ENCODE measurements around the gene IGSF6. TPM values are rescaled to one million over a fixed set of nuclear protein-coding genes. Genes with fewer than 3 reads are reported as not detected.

The IGSF6 gene
- total and polyA plus RNA-seq, 9 of the 15 experiments (the other 6 are each of a cell fraction or from before 2014, with no cell fraction given), result 0.07 TPM; not detected in 8

- H3K27ac ChIP-seq (ENCODE audit: extremely low read depth, low read depth, low read length), result no peak overlapping the region
- H3K9ac ChIP-seq (ENCODE audit: insufficient read depth in 1 of 2, low read depth in 2 of 2, low read length in 2 of 2), result no peak overlapping the region
- in situ Hi-C loops (cut with MboI) (loop anchor here (5.0 kb wide), 1 partner anchor 57 kb away; no protein-coding TSS in a partner anchor), intact Hi-C loops (cut with micrococcal nuclease) (no loop called here)
- H3K27me3 ChIP-seq (ENCODE audit: control insufficient read depth in 2 of 2, insufficient read depth in 2 of 2, low read length in 2 of 2), result no peaks in the 10 kb centered on the region
- DNase-seq (ENCODE audit: extremely low read depth in 1 of 4, low spot score in 3 of 4) (no peak), FAIRE-seq (no peak), ATAC-seq (no peak)
- POLR2A ChIA-PET, result no interaction called here
- no peaks in the 10 kb centered on the region for H3K79me2 ChIP-seq (ENCODE audit: control insufficient read depth, insufficient read depth, low read length)
- no peaks in the 10 kb centered on the region for H3K9me3 ChIP-seq (replicated peaks; ENCODE audit: control insufficient read depth, insufficient read depth, low read depth, low read length)
- CTCF ChIA-PET (ENCODE audit: low intra/inter-chr PET ratio), result no interaction called here
- peaks cover 6% of the 10 kb centered on the region; the same call in 2 of the 3 replicates for H3K36me3 ChIP-seq (ENCODE audit: control insufficient read depth, insufficient read depth, low read length)
- BruUV-seq (replicated peaks), result no TSS peak
- no peak overlapping the region for H3K4me3 ChIP-seq
- H2AFZ ChIP-seq (ENCODE audit: low read depth, low read length), result no peak overlapping the region
- H3K4me2 ChIP-seq (ENCODE audit: insufficient read depth, low read length), result no peak overlapping the region
- no peaks in the 10 kb centered on the region for H3K9me1 ChIP-seq (ENCODE audit: control insufficient read depth, insufficient read depth, low read length)
- no peaks in the 10 kb centered on the region; a peak in 3 of 5 replicates for H3K4me1 ChIP-seq (replicated peaks in 1 of 2; ENCODE audit: control insufficient read depth in 2 of 2, insufficient read depth in 2 of 2, low read length in 2 of 2)
- 70% methylated on average over 4 of the region's 4 CpGs for WGBS (ENCODE audit: insufficient coverage, low coverage, missing lambda C conversion rate)
- H4K20me1 ChIP-seq (replicated peaks; ENCODE audit: control insufficient read depth, insufficient read depth, low read length), result 0 out of 2 replicates have a peak, but pooled peaks cover 3% of the 10 kb centered on the region
- no peak for TF ChIP-seq IFI16 (CRISPR knock-in tag; IDR thresholded peaks at IDR 0.05)
- no peak for TF ChIP-seq SPI1 (IDR thresholded peaks at IDR 0.05; ENCODE audit: borderline replicate concordance, low read depth, low read length)
Measured at GRCh38 chr16:21644674-21645073, 7.7 kb downstream of the IGSF6 start.

DNA sequence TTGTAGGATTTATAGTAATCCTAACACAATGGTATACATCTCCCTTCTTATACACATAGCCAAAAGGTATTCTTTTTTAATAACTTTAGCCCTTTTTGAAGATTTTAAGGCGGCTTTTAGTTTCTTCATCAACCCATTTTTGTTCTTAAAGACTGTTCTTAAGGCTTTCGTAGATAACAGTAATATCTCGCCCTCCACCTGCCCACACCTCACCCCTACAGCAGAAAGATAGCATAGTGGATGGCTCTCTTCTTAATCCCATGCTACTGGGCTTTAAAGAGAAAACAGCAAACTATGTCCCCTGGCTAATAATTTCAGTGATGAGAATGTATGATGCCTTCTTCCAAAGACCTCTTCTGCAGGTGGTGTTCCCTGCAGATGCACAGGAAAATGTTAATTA is 8.6 kb downstream of the IGSF6 start:
- TF ChIP-seq ARID1B (IDR thresholded peaks at IDR 0.05) (peak; percentile 70), CBX1 (IDR thresholded peaks at IDR 0.05; ENCODE audit: low read depth) (no peak), TCF3 (CRISPR knock-in tag; IDR thresholded peaks at IDR 0.05) (peak; percentile 71), TAL1 (IDR thresholded peaks at IDR 0.05) (peak; percentile 79), ZNF124 (CRISPR knock-in tag; IDR thresholded peaks at IDR 0.05) (no peak), CBFA2T2 (conservative IDR thresholded peaks at IDR 0.05) (peak; percentile 63), TEAD4 (IDR thresholded peaks at IDR 0.05; ENCODE audit: low read length) (peak; percentile 48; the same call in 1 of the 2 replicates), TEAD4 (CRISPR knock-in tag; IDR thresholded peaks at IDR 0.05; ENCODE audit: borderline replicate concordance) (no peak), NCOR1 (IDR thresholded peaks at IDR 0.05) (peak; percentile 32; the same call in 1 of the 2 replicates), CBFA2T3 (IDR thresholded peaks at IDR 0.05) (peak; percentile 72), WHSC1 (IDR thresholded peaks at IDR 0.05; ENCODE audit: low read length) (no peak)
- TF ChIP-seq, protein P1, sequence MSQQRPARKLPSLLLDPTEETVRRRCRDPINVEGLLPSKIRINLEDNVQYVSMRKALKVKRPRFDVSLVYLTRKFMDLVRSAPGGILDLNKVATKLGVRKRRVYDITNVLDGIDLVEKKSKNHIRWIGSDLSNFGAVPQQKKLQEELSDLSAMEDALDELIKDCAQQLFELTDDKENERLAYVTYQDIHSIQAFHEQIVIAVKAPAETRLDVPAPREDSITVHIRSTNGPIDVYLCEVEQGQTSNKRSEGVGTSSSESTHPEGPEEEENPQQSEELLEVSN (IDR thresholded peaks at IDR 0.05; ENCODE audit: borderline replicate concordance in 1 of 2, extremely low read depth in 1 of 2, insufficient read depth in 1 of 2, insufficient read length in 1 of 2, low read depth in 1 of 2, low read length in 1 of 2, poor library complexity in 1 of 2, severe bottlenecking in 1 of 2), result no peak
- in situ Hi-C loops (cut with MboI), result no loop called here
- H3K79me2 ChIP-seq (ENCODE audit: control insufficient read depth, insufficient read depth, low read length), result no peaks in the 10 kb centered on the region

More for the DNA sequence above, 8.6 kb downstream of the IGSF6 start:
- peak; percentile 66 for FAIRE-seq
- Histone ChIP-seq H3K27me3 (ENCODE audit: control insufficient read depth in 2 of 2, insufficient read depth in 2 of 2, low read length in 2 of 2) (no peaks in the 10 kb centered on the region), H3K36me3 (ENCODE audit: control insufficient read depth, insufficient read depth, low read length) (peaks cover 4% of the 10 kb centered on the region; the same call in 1 of the 3 replicates), H2AFZ (ENCODE audit: low read depth, low read length) (no peak overlapping the region), H3K4me3 (no peak overlapping the region), H4K20me1 (replicated peaks; ENCODE audit: control insufficient read depth, insufficient read depth, low read length) (0 out of 2 replicates have a peak, but pooled peaks cover 3% of the 10 kb centered on the region), H3K27ac (ENCODE audit: extremely low read depth, low read depth, low read length) (no peak overlapping the region), H3K4me1 (replicated peaks in 1 of 2; ENCODE audit: control insufficient read depth in 2 of 2, insufficient read depth in 2 of 2, low read length in 2 of 2) (no peaks in the 10 kb centered on the region; a peak in 3 of 5 replicates), H3K9ac (ENCODE audit: insufficient read depth in 1 of 2, low read depth in 2 of 2, low read length in 2 of 2) (no peak overlapping the region), H3K9me1 (ENCODE audit: control insufficient read depth, insufficient read depth, low read length) (no peaks in the 10 kb centered on the region), H3K4me2 (ENCODE audit: insufficient read depth, low read length) (peak overlapping the region; percentile 1; the same call in 1 of the 2 replicates), H3K9me3 (replicated peaks; ENCODE audit: control insufficient read depth, insufficient read depth, low read depth, low read length) (no peaks in the 10 kb centered on the region)
- WGBS (ENCODE audit: insufficient coverage, low coverage, missing lambda C conversion rate), result 37% methylated on average over 3 of the region's 3 CpGs
- ATAC-seq, result peak; percentile 33; the same call in 1 of the 3 replicates
- DNase-seq (ENCODE audit: extremely low read depth in 1 of 4, low spot score in 3 of 4), result peak in 2 of 4 experiments; percentile 24 to 34
- BruUV-seq (replicated peaks), result no TSS peak
- POLR2A ChIA-PET, result no interaction called here
- CTCF ChIA-PET (ENCODE audit: low intra/inter-chr PET ratio), result no interaction called here
- intact Hi-C loops (cut with micrococcal nuclease), result no loop called here
